DMS53 treated with DMSO at 0.1 percent for 48 hours (cell line): ENCODE results near the gene TIGD2.

Source experiments
- DNase-seq: peaks from one replicate; lab custom pipeline; 2025; ENCODE audit not compliant: unreplicated experiment; lab: John Stamatoyannopoulos, UW

TIGD2 gene

GRCh38 chr4:89161841-89162240, 50.5 kb downstream of the TIGD2 start:
- no peak for DNase-seq

DNA sequence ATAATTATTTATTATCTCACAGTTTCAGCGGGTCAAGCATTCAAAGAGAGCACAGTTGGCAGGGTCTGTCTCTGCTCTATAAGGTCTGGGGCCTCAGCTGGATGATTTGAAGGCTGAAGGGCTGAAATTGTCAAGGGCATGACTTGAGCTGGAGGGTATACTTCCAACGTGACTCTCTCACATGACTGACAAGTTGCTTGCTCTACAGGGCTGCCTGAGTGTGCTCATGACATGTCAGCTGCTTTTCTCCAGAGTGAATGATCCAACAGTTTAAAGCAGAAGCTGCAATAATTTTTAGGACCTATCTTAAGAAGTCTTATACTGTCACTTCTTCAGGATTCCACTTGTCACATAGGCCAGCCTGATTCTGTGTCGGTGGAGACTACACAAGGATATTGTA, 51.2 kb downstream of the TIGD2 start:
- DNase-seq, result no peak

DNA sequence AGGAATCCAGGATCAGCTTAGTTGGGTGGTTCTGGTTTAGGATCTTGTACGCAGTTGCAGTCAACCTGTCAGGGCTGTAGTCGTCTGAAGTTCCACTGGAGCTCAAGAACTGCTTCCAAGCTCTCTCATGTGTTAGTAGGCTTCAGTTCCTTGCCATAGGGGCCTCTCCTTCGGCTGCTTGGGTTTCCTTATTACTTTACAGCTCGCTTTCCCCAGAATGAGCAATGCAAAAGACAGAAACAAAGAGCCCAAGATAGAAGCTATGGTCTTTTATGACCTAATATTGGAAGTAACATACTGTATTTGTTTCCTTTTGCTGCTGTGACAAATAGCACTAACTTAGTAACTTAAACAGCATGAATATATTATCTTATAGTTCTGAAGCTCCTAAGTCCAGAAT, 51.7 kb downstream of the TIGD2 start:
- no peak for DNase-seq

DNA sequence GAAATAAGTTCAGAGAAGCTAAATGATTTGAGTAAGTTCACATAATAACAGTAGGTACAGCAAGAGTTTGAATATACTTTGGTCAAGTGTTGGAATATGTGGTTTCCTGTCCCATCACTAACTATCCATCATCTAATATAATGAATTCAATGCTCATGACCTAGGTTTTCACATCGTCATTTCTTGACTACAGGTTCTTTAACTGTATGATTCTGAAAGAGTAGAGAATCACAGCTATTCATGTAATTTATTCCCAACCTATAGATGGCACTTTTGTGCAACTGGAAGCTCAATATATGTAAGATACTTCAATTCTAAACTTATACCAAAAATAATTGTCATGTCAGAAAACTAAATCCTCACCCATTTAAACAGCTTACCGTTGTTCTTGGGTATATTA, 53.1 kb downstream of the TIGD2 start:
- DNase-seq, result no peak
